Esophagus muscularis mucosa (tissue), 3 donors: ENCODE measurements around the gene SLC12A7.

ENCODE experiments used
- CTCF ChIP-seq, 3 experiments: fragments of 200-600 bp in 2 of 3; fragments of 450-650 bp in 1 of 3; sonication (generic) in 2 of 3; IDR thresholded peaks; one replicate each; pipeline ENCODE4 v1.5.1; 2017 to 2019; ENCODE audit warnings: antibody characterized with exemption in 3 of 3, mild to moderate bottlenecking in 2 of 3, moderate library complexity in 1 of 3
- POLR2A ChIP-seq: fragments of 450-650 bp; IDR thresholded peaks from one replicate; pipeline ENCODE4 v1.6.1; 2017; ENCODE audit warnings: antibody characterized with exemption, moderate library complexity, mild to moderate bottlenecking, low read depth

GRCh38 chr5:1143670-1143951 lies 31.7 kb upstream of the SLC12A7 start:
- no peak for TF ChIP-seq CTCF (IDR thresholded peaks at IDR 0.05)
- TF ChIP-seq POLR2A = no peak
